Measurements from ENCODE around the gene FLOT1.

The FLOT1 gene

DNA sequence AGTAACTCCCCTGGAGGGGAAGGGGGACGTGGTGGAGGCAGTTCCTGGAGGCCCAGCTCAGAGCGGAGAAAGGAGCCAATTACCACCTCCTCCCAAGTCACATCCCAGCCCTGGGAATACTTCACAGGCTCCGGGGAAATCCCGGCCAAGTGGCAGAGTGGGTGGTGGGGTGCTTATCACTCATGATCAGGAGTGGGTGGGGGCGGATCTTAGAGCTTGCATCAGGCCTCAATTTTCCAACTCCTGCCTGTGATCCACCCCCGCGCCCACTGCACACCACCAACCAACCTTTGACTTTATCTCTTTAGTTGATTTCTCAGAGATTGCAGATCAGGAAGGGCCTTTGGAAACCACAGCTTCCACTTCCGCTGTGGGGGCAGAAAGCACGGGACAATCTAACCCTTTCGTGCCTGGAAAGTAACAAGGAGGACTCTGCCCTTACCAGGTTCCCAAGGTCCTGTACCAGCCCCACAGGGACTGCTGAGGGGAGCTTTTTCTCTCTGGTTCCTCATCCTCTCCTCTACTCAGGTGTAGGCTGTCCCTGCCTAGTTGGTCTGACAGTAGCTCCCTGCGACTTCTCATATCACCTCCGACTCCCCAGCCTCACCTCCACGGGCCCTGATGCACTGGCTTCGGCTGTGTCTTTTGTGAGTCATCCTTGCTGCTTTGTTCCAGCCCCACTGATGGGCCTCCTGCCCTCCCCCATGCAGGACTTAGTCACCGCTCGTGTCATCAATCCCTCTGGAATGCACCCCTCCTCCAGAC lies 26.8 kb upstream of the FLOT1 start (continued):
- TF ChIP-seq, protein P1, sequence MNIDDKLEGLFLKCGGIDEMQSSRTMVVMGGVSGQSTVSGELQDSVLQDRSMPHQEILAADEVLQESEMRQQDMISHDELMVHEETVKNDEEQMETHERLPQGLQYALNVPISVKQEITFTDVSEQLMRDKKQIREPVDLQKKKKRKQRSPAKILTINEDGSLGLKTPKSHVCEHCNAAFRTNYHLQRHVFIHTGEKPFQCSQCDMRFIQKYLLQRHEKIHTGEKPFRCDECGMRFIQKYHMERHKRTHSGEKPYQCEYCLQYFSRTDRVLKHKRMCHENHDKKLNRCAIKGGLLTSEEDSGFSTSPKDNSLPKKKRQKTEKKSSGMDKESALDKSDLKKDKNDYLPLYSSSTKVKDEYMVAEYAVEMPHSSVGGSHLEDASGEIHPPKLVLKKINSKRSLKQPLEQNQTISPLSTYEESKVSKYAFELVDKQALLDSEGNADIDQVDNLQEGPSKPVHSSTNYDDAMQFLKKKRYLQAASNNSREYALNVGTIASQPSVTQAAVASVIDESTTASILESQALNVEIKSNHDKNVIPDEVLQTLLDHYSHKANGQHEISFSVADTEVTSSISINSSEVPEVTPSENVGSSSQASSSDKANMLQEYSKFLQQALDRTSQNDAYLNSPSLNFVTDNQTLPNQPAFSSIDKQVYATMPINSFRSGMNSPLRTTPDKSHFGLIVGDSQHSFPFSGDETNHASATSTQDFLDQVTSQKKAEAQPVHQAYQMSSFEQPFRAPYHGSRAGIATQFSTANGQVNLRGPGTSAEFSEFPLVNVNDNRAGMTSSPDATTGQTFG (tag by site-specific recombination; IDR thresholded peaks at IDR 0.05; ENCODE audit: borderline replicate concordance): no peak
- TF ChIP-seq GLIS1 (tag by site-specific recombination; IDR thresholded peaks at IDR 0.05) (peak; percentile 81), ZBTB20 (tag by site-specific recombination; IDR thresholded peaks at IDR 0.05) (no peak; the same call in 1 of the 2 replicates), ZNF510 (tag by site-specific recombination; IDR thresholded peaks at IDR 0.05; ENCODE audit: insufficient replicate concordance) (no peak), ZNF184 (tag by site-specific recombination; IDR thresholded peaks at IDR 0.05) (0 out of 2 replicates have a peak, but pooled peaks have one; percentile 36), ZNF292 (tag by site-specific recombination; IDR thresholded peaks at IDR 0.05; ENCODE audit: borderline replicate concordance, low read depth) (no peak), ZSCAN30 (tag by site-specific recombination; IDR thresholded peaks at IDR 0.05) (no peak), ZNF561 (tag by site-specific recombination; IDR thresholded peaks at IDR 0.05; ENCODE audit: borderline replicate concordance) (no peak), ZNF155 (tag by site-specific recombination; IDR thresholded peaks at IDR 0.05) (no peak), ZFP69B (tag by site-specific recombination; IDR thresholded peaks at IDR 0.05) (peak; percentile 60; the same call in 1 of the 2 replicates), RBAK (tag by site-specific recombination; IDR thresholded peaks at IDR 0.05) (no peak), KLF1 (tag by site-specific recombination; IDR thresholded peaks at IDR 0.05) (no peak), ZNF629 (tag by site-specific recombination; IDR thresholded peaks at IDR 0.05) (peak; percentile 89)
- TF ChIP-seq, protein P2, sequence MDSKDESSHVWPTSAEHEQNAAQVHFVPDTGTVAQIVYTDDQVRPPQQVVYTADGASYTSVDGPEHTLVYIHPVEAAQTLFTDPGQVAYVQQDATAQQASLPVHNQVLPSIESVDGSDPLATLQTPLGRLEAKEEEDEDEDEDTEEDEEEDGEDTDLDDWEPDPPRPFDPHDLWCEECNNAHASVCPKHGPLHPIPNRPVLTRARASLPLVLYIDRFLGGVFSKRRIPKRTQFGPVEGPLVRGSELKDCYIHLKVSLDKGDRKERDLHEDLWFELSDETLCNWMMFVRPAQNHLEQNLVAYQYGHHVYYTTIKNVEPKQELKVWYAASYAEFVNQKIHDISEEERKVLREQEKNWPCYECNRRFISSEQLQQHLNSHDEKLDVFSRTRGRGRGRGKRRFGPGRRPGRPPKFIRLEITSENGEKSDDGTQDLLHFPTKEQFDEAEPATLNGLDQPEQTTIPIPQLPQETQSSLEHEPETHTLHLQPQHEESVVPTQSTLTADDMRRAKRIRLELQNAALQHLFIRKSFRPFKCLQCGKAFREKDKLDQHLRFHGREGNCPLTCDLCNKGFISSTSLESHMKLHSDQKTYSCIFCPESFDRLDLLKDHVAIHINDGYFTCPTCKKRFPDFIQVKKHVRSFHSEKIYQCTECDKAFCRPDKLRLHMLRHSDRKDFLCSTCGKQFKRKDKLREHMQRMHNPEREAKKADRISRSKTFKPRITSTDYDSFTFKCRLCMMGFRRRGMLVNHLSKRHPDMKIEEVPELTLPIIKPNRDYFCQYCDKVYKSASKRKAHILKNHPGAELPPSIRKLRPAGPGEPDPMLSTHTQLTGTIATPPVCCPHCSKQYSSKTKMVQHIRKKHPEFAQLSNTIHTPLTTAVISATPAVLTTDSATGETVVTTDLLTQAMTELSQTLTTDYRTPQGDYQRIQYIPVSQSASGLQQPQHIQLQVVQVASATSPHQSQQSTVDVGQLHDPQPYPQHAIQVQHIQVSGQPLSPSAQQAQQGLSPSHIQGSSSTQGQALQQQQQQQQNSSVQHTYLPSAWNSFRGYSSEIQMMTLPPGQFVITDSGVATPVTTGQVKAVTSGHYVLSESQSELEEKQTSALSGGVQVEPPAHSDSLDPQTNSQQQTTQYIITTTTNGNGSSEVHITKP (tag by site-specific recombination; IDR thresholded peaks at IDR 0.05): peak; percentile 84
- TF ChIP-seq, protein P3, sequence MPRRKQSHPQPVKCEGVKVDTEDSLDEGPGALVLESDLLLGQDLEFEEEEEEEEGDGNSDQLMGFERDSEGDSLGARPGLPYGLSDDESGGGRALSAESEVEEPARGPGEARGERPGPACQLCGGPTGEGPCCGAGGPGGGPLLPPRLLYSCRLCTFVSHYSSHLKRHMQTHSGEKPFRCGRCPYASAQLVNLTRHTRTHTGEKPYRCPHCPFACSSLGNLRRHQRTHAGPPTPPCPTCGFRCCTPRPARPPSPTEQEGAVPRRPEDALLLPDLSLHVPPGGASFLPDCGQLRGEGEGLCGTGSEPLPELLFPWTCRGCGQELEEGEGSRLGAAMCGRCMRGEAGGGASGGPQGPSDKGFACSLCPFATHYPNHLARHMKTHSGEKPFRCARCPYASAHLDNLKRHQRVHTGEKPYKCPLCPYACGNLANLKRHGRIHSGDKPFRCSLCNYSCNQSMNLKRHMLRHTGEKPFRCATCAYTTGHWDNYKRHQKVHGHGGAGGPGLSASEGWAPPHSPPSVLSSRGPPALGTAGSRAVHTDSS (tag by site-specific recombination; IDR thresholded peaks at IDR 0.05): no peak
- TF ChIP-seq, protein P4, sequence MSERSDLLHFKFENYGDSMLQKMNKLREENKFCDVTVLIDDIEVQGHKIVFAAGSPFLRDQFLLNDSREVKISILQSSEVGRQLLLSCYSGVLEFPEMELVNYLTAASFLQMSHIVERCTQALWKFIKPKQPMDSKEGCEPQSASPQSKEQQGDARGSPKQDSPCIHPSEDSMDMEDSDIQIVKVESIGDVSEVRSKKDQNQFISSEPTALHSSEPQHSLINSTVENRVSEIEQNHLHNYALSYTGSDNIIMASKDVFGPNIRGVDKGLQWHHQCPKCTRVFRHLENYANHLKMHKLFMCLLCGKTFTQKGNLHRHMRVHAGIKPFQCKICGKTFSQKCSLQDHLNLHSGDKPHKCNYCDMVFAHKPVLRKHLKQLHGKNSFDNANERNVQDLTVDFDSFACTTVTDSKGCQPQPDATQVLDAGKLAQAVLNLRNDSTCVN (tag by site-specific recombination; optimal IDR thresholded peaks at IDR 0.05): peak; percentile 14
- TF ChIP-seq, protein P5, sequence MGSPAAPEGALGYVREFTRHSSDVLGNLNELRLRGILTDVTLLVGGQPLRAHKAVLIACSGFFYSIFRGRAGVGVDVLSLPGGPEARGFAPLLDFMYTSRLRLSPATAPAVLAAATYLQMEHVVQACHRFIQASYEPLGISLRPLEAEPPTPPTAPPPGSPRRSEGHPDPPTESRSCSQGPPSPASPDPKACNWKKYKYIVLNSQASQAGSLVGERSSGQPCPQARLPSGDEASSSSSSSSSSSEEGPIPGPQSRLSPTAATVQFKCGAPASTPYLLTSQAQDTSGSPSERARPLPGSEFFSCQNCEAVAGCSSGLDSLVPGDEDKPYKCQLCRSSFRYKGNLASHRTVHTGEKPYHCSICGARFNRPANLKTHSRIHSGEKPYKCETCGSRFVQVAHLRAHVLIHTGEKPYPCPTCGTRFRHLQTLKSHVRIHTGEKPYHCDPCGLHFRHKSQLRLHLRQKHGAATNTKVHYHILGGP (tag by site-specific recombination; IDR thresholded peaks at IDR 0.05): no peak; the same call in 1 of the 2 replicates
- TF ChIP-seq, protein P6, sequence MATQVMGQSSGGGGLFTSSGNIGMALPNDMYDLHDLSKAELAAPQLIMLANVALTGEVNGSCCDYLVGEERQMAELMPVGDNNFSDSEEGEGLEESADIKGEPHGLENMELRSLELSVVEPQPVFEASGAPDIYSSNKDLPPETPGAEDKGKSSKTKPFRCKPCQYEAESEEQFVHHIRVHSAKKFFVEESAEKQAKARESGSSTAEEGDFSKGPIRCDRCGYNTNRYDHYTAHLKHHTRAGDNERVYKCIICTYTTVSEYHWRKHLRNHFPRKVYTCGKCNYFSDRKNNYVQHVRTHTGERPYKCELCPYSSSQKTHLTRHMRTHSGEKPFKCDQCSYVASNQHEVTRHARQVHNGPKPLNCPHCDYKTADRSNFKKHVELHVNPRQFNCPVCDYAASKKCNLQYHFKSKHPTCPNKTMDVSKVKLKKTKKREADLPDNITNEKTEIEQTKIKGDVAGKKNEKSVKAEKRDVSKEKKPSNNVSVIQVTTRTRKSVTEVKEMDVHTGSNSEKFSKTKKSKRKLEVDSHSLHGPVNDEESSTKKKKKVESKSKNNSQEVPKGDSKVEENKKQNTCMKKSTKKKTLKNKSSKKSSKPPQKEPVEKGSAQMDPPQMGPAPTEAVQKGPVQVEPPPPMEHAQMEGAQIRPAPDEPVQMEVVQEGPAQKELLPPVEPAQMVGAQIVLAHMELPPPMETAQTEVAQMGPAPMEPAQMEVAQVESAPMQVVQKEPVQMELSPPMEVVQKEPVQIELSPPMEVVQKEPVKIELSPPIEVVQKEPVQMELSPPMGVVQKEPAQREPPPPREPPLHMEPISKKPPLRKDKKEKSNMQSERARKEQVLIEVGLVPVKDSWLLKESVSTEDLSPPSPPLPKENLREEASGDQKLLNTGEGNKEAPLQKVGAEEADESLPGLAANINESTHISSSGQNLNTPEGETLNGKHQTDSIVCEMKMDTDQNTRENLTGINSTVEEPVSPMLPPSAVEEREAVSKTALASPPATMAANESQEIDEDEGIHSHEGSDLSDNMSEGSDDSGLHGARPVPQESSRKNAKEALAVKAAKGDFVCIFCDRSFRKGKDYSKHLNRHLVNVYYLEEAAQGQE (tag by site-specific recombination; IDR thresholded peaks at IDR 0.05): 0 out of 2 replicates have a peak, but pooled peaks have one; percentile 23
- TF ChIP-seq, protein P7, sequence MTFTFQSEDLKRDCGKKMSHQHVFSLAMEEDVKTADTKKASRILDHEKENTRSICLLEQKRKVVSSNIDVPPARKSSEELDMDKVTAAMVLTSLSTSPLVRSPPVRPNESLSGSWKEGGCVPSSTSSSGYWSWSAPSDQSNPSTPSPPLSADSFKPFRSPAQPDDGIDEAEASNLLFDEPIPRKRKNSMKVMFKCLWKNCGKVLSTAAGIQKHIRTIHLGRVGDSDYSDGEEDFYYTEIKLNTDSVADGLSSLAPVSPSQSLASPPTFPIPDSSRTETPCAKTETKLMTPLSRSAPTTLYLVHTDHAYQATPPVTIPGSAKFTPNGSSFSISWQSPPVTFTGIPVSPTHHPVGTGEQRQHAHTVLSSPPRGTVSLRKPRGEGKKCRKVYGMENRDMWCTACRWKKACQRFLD (tag by site-specific recombination; IDR thresholded peaks at IDR 0.05): no peak
- TF ChIP-seq, protein P8, sequence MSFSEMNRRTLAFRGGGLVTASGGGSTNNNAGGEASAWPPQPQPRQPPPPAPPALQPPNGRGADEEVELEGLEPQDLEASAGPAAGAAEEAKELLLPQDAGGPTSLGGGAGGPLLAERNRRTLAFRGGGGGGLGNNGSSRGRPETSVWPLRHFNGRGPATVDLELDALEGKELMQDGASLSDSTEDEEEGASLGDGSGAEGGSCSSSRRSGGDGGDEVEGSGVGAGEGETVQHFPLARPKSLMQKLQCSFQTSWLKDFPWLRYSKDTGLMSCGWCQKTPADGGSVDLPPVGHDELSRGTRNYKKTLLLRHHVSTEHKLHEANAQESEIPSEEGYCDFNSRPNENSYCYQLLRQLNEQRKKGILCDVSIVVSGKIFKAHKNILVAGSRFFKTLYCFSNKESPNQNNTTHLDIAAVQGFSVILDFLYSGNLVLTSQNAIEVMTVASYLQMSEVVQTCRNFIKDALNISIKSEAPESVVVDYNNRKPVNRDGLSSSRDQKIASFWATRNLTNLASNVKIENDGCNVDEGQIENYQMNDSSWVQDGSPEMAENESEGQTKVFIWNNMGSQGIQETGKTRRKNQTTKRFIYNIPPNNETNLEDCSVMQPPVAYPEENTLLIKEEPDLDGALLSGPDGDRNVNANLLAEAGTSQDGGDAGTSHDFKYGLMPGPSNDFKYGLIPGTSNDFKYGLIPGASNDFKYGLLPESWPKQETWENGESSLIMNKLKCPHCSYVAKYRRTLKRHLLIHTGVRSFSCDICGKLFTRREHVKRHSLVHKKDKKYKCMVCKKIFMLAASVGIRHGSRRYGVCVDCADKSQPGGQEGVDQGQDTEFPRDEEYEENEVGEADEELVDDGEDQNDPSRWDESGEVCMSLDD (tag by site-specific recombination; IDR thresholded peaks at IDR 0.05): peak; percentile 83
